Ishikawa (cell line): Measurements from ENCODE around the gene CCDC137.

ENCODE experiments used
- CEBPB ChIP-seq: IDR thresholded peaks from 2 replicates; pipeline ENCODE4 v1.6.1; 2012
- CREB1 ChIP-seq: IDR thresholded peaks from 2 replicates; pipeline ENCODE4 v1.6.1; 2012; ENCODE audit warnings: low read depth
- EGR1 ChIP-seq: IDR thresholded peaks from 2 replicates; pipeline ENCODE4 v1.6.1; 2012
- EP300 ChIP-seq: IDR thresholded peaks from 2 replicates; pipeline ENCODE4 v1.6.1; 2012; ENCODE audit warnings: borderline replicate concordance
- FOXM1 ChIP-seq: IDR thresholded peaks from 2 replicates; pipeline ENCODE4 v1.6.1; 2012; ENCODE audit warnings: low read depth, borderline replicate concordance
- MAX ChIP-seq: IDR thresholded peaks from 2 replicates; pipeline ENCODE4 v1.6.1; 2012
- NFIC ChIP-seq: IDR thresholded peaks from 2 replicates; pipeline ENCODE4 v1.6.1; 2012
- RAD21 ChIP-seq: IDR thresholded peaks from 2 replicates; pipeline ENCODE4 v1.6.1; 2012; ENCODE audit warnings: low read depth
- REST ChIP-seq: IDR thresholded peaks from 2 replicates; pipeline ENCODE4 v1.6.1; 2012; ENCODE audit warnings: low read depth, mild to moderate bottlenecking
- TAF1 ChIP-seq: IDR thresholded peaks from 2 replicates; pipeline ENCODE4 v1.6.1; 2012; ENCODE audit warnings: low read depth, mild to moderate bottlenecking
- TCF12 ChIP-seq: IDR thresholded peaks from 2 replicates; pipeline ENCODE4 v1.6.1; 2012; ENCODE audit warnings: low read depth
- TEAD4 ChIP-seq: IDR thresholded peaks from 2 replicates; pipeline ENCODE4 v1.6.1; 2012
- USF1 ChIP-seq: IDR thresholded peaks from 2 replicates; pipeline ENCODE4 v1.6.1; 2012
- YY1 ChIP-seq: IDR thresholded peaks from 2 replicates; pipeline ENCODE4 v1.6.1; 2012; ENCODE audit warnings: low read depth
- ZBTB7A ChIP-seq: IDR thresholded peaks from 2 replicates; pipeline ENCODE4 v1.6.1; 2012; ENCODE audit warnings: low read depth

CCDC137 gene

GRCh38 chr17:81655378-81656117, 11.0 kb upstream of the CCDC137 start:
- TF ChIP-seq TEAD4 (no peak), CEBPB (no peak), EP300 (no peak), REST (no peak), YY1 (no peak), RAD21 (no peak), NFIC (no peak), USF1 (no peak), TAF1 (no peak), MAX (no peak), FOXM1 (no peak), ZBTB7A (no peak), TCF12 (no peak)

- TF ChIP-seq FOXM1 (no peak), NFIC (no peak), TAF1 (no peak), CEBPB (no peak), MAX (no peak)
Observed at GRCh38 chr17:81656118-81656743, 10.3 kb upstream of the CCDC137 start, which contains the start of gene PDE6G. Gene PDE6G (minus strand): TSS chr17:81656542. CDS start chr17:81653305, 3,237 bp downstream.

- TF ChIP-seq EP300 (no peak), NFIC (no peak), MAX (no peak), RAD21 (no peak), EGR1 (no peak), TEAD4 (no peak), YY1 (no peak), FOXM1 (no peak), ZBTB7A (no peak), REST (no peak), TAF1 (no peak), TCF12 (no peak)
Observed at GRCh38 chr17:81656835-81657234, 9.7 kb upstream of the CCDC137 start.

- TF ChIP-seq FOXM1, result no peak
- TF ChIP-seq NFIC, result no peak
- TF ChIP-seq TEAD4, result 0 out of 2 replicates have a peak, but pooled peaks have one; percentile 33
- no peak for TF ChIP-seq EP300
- TF ChIP-seq EGR1, result no peak
- no peak for TF ChIP-seq USF1
Observed at GRCh38 chr17:81659038-81659437, 7.5 kb upstream of the CCDC137 start.

GRCh38 chr17:81660441-81660840, 6.1 kb upstream of the CCDC137 start:
- no peak for TF ChIP-seq RAD21
- TF ChIP-seq YY1, result no peak
- no peak for TF ChIP-seq TAF1
- TF ChIP-seq TEAD4, result no peak
- TF ChIP-seq TCF12, result no peak
- TF ChIP-seq USF1, result no peak
- no peak for TF ChIP-seq ZBTB7A
- no peak for TF ChIP-seq CEBPB
- no peak for TF ChIP-seq MAX
- no peak for TF ChIP-seq EP300
- TF ChIP-seq EGR1, result no peak
- TF ChIP-seq CREB1, result no peak
- TF ChIP-seq REST, result no peak
- TF ChIP-seq NFIC, result no peak
- TF ChIP-seq FOXM1, result no peak
